GM12875 (cell line): Measurements from ENCODE around the gene SCN1B.
"Not testable (repeated sequence)": the region's sequence is repeated elsewhere in the genome, so short reads cannot be mapped to it uniquely, and the experiment has no call there.

Source experiments
- H3K4me3 ChIP-seq: one replicate; pipeline ENCODE4 v1.5.1; 2011; ENCODE audit warnings: low read depth, low read length, control low read depth
- CTCF ChIP-seq: IDR thresholded peaks from 2 replicates; pipeline ENCODE4 v1.5.1; 2011; ENCODE audit warnings: low read depth, mild to moderate bottlenecking, control low read depth, inconsistent platforms, low read length, moderate library complexity, borderline replicate concordance; ENCODE audit not compliant: insufficient read depth

The SCN1B gene

GRCh38 chr19:35009424-35010415 lies 20.6 kb upstream of the SCN1B start:
- no peak overlapping the region for H3K4me3 ChIP-seq
- TF ChIP-seq CTCF = no peak

- TF ChIP-seq CTCF = no peak
- no peak overlapping the region for H3K4me3 ChIP-seq
Observed at GRCh38 chr19:35011091-35011689, 19.1 kb upstream of the SCN1B start.

- no peak overlapping the region for H3K4me3 ChIP-seq
- no peak for TF ChIP-seq CTCF
Observed at GRCh38 chr19:35011737-35012682, 18.3 kb upstream of the SCN1B start.

GRCh38 chr19:35013041-35013819 lies 17.0 kb upstream of the SCN1B start:
- peak; percentile 98 for TF ChIP-seq CTCF
- H3K4me3 ChIP-seq = no peak overlapping the region

- TF ChIP-seq CTCF = no peak
- H3K4me3 ChIP-seq = no peak overlapping the region
Observed at GRCh38 chr19:35013820-35014754, 16.2 kb upstream of the SCN1B start.

GRCh38 chr19:35014774-35015173 lies 15.5 kb upstream of the SCN1B start:
- not testable (repeated sequence) for H3K4me3 ChIP-seq
